SK-N-SH treated with all-trans-retinoic acid at 6 μM for 48 hours (cell line): ENCODE results near the gene PIPOX.

Source experiments
- ARNTL ChIP-seq: fragments of 450-650 bp; formaldehyde crosslinking; IDR thresholded peaks from 2 replicates; pipeline ENCODE4 v1.5.0; 2020; ENCODE audit warnings: low read depth, mild to moderate bottlenecking, moderate library complexity, borderline replicate concordance
- CSDC2 ChIP-seq: fragments of 250-450 bp; sonication (Bioruptor Pico); IDR thresholded peaks from 2 replicates; pipeline ENCODE4 v1.5.0; 2020; ENCODE audit warnings: mild to moderate bottlenecking, moderate library complexity
- GLIS3 ChIP-seq: fragments of 250-450 bp; sonication (Bioruptor Pico); IDR thresholded peaks from 2 replicates; pipeline ENCODE4 v1.5.0; 2020; ENCODE audit warnings: mild to moderate bottlenecking, moderate library complexity
- ZNF565 ChIP-seq: fragments of 450-650 bp; formaldehyde crosslinking; conservative IDR thresholded peaks from 2 replicates; pipeline ENCODE4 v1.5.0; 2020; ENCODE audit warnings: low read depth, mild to moderate bottlenecking, moderate library complexity
- TF ChIP-seq, protein P1 (sequence below): fragments of 250-450 bp; sonication (Bioruptor Pico); IDR thresholded peaks from 2 replicates; pipeline ENCODE4 v1.8.0; 2021; ENCODE audit warnings: low read depth, mild to moderate bottlenecking, moderate library complexity, borderline replicate concordance
- TF ChIP-seq, protein P2 (sequence below): fragments of 250-450 bp; sonication (Bioruptor Pico); IDR thresholded peaks from 2 replicates; pipeline ENCODE4 v1.5.0; 2020; ENCODE audit warnings: mild to moderate bottlenecking, moderate library complexity
- TF ChIP-seq, protein P3 (sequence below): fragments of 250-450 bp; sonication (Bioruptor Pico); IDR thresholded peaks from 2 replicates; pipeline ENCODE4 v1.8.0; 2020; ENCODE audit warnings: mild to moderate bottlenecking, moderate library complexity, borderline replicate concordance
- TF ChIP-seq, protein P4 (sequence below): fragments of 250-450 bp; sonication (Bioruptor Pico); IDR thresholded peaks from 2 replicates; pipeline ENCODE4 v1.5.1; 2020; ENCODE audit warnings: low read depth, mild to moderate bottlenecking, moderate library complexity

DNA sequence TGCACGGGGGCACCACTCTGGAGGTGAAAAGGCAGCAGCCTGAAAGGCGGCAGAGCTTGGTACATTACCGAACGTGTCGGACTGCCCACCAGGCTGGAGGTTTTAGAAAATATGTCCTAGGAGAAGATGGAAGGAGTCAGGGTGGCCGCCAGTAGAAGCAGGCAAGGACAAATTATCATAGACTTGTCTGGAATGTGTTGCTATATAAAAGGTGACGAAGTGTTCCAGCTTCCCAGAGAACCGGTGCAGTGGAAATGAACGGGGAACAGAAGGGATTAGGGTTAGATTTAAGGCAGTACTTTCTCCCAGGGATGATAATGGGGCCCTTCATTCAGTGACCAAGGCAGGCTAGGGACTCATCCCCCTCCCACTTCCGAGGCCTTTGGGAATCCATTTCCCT is 27.4 kb downstream of the PIPOX start:
- TF ChIP-seq, protein P1, sequence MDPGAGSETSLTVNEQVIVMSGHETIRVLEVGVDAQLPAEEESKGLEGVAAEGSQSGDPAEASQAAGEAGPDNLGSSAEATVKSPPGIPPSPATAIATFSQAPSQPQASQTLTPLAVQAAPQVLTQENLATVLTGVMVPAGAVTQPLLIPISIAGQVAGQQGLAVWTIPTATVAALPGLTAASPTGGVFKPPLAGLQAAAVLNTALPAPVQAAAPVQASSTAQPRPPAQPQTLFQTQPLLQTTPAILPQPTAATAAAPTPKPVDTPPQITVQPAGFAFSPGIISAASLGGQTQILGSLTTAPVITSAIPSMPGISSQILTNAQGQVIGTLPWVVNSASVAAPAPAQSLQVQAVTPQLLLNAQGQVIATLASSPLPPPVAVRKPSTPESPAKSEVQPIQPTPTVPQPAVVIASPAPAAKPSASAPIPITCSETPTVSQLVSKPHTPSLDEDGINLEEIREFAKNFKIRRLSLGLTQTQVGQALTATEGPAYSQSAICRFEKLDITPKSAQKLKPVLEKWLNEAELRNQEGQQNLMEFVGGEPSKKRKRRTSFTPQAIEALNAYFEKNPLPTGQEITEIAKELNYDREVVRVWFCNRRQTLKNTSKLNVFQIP (CRISPR knock-in tag) = no peak
- TF ChIP-seq ZNF565 (CRISPR knock-in tag) (no peak), CSDC2 (CRISPR knock-in tag) (no peak), GLIS3 (CRISPR knock-in tag) (no peak), ARNTL (no peak)
- TF ChIP-seq, protein P2, sequence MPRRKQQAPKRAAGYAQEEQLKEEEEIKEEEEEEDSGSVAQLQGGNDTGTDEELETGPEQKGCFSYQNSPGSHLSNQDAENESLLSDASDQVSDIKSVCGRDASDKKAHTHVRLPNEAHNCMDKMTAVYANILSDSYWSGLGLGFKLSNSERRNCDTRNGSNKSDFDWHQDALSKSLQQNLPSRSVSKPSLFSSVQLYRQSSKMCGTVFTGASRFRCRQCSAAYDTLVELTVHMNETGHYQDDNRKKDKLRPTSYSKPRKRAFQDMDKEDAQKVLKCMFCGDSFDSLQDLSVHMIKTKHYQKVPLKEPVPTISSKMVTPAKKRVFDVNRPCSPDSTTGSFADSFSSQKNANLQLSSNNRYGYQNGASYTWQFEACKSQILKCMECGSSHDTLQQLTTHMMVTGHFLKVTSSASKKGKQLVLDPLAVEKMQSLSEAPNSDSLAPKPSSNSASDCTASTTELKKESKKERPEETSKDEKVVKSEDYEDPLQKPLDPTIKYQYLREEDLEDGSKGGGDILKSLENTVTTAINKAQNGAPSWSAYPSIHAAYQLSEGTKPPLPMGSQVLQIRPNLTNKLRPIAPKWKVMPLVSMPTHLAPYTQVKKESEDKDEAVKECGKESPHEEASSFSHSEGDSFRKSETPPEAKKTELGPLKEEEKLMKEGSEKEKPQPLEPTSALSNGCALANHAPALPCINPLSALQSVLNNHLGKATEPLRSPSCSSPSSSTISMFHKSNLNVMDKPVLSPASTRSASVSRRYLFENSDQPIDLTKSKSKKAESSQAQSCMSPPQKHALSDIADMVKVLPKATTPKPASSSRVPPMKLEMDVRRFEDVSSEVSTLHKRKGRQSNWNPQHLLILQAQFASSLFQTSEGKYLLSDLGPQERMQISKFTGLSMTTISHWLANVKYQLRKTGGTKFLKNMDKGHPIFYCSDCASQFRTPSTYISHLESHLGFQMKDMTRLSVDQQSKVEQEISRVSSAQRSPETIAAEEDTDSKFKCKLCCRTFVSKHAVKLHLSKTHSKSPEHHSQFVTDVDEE (CRISPR knock-in tag) = no peak
- TF ChIP-seq, protein P3, sequence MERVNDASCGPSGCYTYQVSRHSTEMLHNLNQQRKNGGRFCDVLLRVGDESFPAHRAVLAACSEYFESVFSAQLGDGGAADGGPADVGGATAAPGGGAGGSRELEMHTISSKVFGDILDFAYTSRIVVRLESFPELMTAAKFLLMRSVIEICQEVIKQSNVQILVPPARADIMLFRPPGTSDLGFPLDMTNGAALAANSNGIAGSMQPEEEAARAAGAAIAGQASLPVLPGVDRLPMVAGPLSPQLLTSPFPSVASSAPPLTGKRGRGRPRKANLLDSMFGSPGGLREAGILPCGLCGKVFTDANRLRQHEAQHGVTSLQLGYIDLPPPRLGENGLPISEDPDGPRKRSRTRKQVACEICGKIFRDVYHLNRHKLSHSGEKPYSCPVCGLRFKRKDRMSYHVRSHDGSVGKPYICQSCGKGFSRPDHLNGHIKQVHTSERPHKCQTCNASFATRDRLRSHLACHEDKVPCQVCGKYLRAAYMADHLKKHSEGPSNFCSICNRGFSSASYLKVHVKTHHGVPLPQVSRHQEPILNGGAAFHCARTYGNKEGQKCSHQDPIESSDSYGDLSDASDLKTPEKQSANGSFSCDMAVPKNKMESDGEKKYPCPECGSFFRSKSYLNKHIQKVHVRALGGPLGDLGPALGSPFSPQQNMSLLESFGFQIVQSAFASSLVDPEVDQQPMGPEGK (CRISPR knock-in tag) = no peak
- TF ChIP-seq, protein P4, sequence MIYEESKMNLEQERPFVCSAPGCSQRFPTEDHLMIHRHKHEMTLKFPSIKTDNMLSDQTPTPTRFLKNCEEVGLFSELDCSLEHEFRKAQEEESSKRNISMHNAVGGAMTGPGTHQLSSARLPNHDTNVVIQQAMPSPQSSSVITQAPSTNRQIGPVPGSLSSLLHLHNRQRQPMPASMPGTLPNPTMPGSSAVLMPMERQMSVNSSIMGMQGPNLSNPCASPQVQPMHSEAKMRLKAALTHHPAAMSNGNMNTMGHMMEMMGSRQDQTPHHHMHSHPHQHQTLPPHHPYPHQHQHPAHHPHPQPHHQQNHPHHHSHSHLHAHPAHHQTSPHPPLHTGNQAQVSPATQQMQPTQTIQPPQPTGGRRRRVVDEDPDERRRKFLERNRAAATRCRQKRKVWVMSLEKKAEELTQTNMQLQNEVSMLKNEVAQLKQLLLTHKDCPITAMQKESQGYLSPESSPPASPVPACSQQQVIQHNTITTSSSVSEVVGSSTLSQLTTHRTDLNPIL = no peak
